Osteocyte (in vitro differentiated cells): ENCODE results near the gene AVPR2. TPM values are rescaled to one million over a fixed set of nuclear protein-coding genes. Genes with fewer than 3 reads are reported as not detected.

Experiments
- DNase-seq: peaks from one replicate; pipeline ENCODE4 v3.0.0; 2021; ENCODE audit warnings: mixed read lengths; ENCODE audit not compliant: unreplicated experiment; ENCODE audit errors: extremely low spot score
- H3K27ac Mint-ChIP-seq: one replicate; pipeline ENCODE4 v1.8.0; 2021; ENCODE audit warnings: mild to moderate bottlenecking, mixed read lengths; ENCODE audit not compliant: unreplicated experiment
- H3K27me3 Mint-ChIP-seq: one replicate; pipeline ENCODE4 v1.8.0; 2021; ENCODE audit warnings: mixed read lengths; ENCODE audit not compliant: unreplicated experiment
- H3K36me3 Mint-ChIP-seq: one replicate; pipeline ENCODE4 v1.8.0; 2021; ENCODE audit warnings: mixed read lengths; ENCODE audit not compliant: unreplicated experiment
- H3K4me1 Mint-ChIP-seq: one replicate; pipeline ENCODE4 v1.8.0; 2021; ENCODE audit warnings: mixed read lengths; ENCODE audit not compliant: unreplicated experiment
- H3K4me3 Mint-ChIP-seq: one replicate; pipeline ENCODE4 v1.8.0; 2021; ENCODE audit warnings: mild to moderate bottlenecking, moderate library complexity, mixed read lengths; ENCODE audit not compliant: unreplicated experiment
- H3K9me3 Mint-ChIP-seq: one replicate; pipeline ENCODE4 v1.8.0; 2021; ENCODE audit warnings: mixed read lengths; ENCODE audit not compliant: unreplicated experiment
- total RNA-seq: library from RNA; stranded (reverse); gene quantifications from 2 replicates; pipeline ENCODE4 v1.2.1, GENCODE V29; 2021
- TF ChIP-seq, protein P1 (sequence below): fragments of 200-600 bp; sonication (generic); IDR thresholded peaks from 2 replicates; pipeline ENCODE4 v1.5.0; 2021; ENCODE audit warnings: antibody characterized with exemption, mild to moderate bottlenecking, moderate library complexity

AVPR2 gene
- total RNA-seq, 1 donor from 2014 or later = not detected

DNA sequence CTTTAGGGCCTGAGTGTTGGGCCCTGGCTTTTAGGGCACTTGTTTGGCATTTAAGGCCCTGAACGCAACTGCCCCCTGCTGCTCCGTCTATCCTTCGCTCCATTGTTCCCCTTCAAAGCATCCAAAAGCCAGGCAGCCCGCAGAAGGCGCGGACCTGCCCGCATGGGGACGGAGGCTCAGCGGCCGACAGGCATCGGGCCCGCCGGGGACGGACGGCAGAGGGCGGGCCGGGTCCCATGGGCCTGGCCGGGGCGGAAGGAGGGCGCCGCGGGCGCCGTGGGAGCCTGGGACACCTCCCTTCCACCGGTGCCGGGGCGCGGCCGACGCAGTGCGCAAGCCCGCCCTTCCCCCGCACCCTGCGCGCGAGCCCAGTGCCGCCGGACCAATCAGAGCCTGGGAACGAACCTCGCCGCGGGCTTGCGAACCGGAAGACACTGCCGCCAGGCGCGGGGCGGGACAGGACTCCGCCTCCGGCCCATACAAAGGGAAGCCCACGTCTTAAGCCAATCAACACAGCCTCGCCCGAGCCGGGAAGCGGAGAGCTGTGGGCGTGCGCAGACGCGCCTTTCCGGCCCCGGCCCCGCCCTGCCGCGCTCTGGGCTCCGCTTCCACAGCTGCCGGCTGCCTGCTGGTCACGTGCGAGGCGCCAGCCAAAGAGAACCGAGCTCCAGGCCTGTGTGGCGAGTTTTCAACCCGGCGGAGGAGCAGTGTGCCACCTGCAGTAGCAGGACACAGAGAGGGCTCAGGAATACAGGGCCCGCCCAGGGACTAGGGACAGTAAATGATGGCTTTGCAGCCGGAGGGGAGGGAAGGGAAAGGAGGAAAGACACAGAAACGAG, 23.7 kb downstream of the AVPR2 start:
- DNase-seq = peak; percentile 98
- peaks cover 5% of the 10 kb centered on the region for H3K36me3 Mint-ChIP-seq

DNA sequence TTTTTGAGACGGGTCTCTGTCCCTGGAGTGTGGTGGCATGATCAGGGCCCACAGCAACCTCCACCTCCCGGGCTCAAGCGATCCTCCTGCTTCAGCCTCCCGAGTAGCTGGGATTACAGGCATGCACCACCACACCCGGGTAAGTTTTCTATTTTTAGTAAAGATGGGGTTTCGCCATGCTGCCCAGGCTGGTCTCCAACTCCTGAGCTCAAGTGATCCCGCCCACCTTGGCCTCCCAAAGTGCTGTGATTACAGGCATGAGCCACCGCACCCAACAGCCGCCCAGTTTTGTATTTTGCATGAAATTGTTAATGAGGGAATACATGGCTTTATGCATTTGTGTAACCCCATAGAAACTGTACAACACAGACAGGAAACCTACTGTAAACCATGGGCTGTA, 24.4 kb downstream of the AVPR2 start:
- no peak overlapping the region for H3K4me3 Mint-ChIP-seq
- H3K36me3 Mint-ChIP-seq = peaks cover 5% of the 10 kb centered on the region
- no peaks in the 10 kb centered on the region for H3K9me3 Mint-ChIP-seq
- no peak overlapping the region for H3K27ac Mint-ChIP-seq
- TF ChIP-seq, protein P1, sequence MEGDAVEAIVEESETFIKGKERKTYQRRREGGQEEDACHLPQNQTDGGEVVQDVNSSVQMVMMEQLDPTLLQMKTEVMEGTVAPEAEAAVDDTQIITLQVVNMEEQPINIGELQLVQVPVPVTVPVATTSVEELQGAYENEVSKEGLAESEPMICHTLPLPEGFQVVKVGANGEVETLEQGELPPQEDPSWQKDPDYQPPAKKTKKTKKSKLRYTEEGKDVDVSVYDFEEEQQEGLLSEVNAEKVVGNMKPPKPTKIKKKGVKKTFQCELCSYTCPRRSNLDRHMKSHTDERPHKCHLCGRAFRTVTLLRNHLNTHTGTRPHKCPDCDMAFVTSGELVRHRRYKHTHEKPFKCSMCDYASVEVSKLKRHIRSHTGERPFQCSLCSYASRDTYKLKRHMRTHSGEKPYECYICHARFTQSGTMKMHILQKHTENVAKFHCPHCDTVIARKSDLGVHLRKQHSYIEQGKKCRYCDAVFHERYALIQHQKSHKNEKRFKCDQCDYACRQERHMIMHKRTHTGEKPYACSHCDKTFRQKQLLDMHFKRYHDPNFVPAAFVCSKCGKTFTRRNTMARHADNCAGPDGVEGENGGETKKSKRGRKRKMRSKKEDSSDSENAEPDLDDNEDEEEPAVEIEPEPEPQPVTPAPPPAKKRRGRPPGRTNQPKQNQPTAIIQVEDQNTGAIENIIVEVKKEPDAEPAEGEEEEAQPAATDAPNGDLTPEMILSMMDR = no peak
- no peaks in the 10 kb centered on the region for H3K27me3 Mint-ChIP-seq
- no peak for DNase-seq
- H3K4me1 Mint-ChIP-seq = peaks cover 19% of the 10 kb centered on the region

More for the DNA sequence above, 23.7 kb downstream of the AVPR2 start:
- Mint-ChIP-seq H3K27ac (peak overlapping the region; percentile 95), H3K4me1 (peaks cover 16% of the 10 kb centered on the region), H3K27me3 (no peaks in the 10 kb centered on the region), H3K4me3 (peak overlapping the region; percentile 78), H3K9me3 (no peaks in the 10 kb centered on the region)
- TF ChIP-seq, protein P1 = no peak

DNA sequence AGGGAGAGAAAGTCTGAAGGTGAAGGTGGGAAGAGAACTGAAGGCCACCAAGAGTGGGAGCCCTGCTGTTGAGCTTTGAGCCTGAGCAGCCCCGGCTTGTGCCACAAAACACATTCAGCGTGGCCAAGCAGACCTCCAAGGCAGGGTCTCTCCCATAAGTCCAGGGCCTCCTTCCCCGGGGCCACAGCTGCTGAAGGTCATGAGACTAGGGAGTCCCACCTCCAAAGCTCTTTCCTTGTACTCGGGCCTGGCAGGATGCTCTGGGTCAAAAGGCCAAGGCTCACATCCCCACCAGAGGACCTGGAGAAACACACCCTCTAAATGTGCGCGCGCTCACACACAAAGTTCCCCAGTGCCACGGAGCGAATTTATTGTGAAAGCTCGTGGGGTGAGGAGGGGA, 25.1 kb downstream of the AVPR2 start:
- no peak for DNase-seq
- TF ChIP-seq, protein P1 = no peak
- Mint-ChIP-seq H3K36me3 (peaks cover 5% of the 10 kb centered on the region), H3K27me3 (no peaks in the 10 kb centered on the region), H3K4me3 (no peak overlapping the region), H3K4me1 (peaks cover 21% of the 10 kb centered on the region), H3K9me3 (no peaks in the 10 kb centered on the region), H3K27ac (no peak overlapping the region)

DNA sequence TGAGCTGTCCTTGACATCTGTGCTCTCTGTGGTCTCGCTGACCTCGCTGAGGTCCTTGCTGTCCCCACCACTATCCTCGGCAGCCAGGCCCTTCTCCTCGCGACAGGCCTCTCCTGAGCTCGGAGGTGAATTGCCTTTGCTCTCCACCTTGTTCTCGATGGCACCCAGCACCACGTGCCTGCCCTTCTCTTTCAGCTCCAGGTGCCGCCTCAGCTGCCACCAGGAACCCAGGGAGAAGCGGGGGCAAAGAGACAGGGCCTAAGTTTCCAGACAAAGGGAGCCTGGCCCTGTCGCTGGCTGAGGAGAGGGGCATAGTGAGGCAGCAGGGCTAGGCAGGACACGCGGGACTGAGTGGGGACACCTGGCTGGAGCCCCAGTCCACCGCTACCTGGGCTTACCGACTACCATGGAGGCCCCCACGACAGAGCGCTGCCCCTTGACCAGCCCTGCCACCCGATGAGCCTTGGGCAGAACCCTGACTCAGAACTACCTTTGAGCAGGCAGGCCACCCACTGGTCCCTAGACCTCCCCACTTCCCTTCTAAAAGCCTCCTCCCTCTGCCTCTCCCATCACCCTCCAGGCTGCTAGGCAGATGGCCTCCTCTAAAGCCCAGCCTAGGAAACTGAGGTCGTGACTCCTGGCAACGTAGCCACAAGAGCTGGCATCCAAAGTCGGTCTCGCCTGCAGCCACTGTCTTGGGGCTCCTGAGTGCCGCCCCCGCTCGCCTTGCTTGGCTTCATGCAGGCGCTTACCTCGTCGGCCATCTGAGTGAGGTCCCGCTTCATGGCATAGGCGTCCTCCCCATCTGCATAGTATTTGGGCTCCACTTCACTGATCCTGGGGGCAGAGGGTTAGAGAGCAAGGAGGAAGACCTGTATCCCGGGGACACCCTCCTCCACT, 25.8 kb downstream of the AVPR2 start:
- Mint-ChIP-seq H3K4me3 (no peak overlapping the region), H3K27ac (no peak overlapping the region), H3K4me1 (peaks cover 21% of the 10 kb centered on the region), H3K27me3 (no peaks in the 10 kb centered on the region), H3K36me3 (peaks cover 5% of the 10 kb centered on the region), H3K9me3 (no peaks in the 10 kb centered on the region)
- TF ChIP-seq, protein P1 = no peak
- DNase-seq = no peak

DNA sequence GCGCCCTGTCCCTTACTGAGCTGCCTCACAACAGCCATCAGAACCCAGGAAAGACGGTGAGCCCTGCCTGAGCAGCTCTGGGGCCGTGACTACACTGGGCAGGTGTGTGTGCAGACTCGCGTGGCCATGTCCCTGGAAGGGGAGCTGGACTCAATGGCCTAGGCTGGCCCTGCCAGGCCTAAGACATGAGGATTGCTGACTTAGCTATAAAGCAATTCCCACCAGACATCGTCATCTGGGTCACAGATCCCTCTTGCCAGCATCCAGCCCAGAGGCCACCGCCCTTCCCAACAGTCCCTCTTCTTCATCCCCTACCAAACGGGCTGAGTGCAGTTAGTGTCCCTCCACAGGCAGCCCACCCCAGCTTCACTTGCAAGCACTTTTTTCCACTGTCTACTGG, 26.7 kb downstream of the AVPR2 start:
- Mint-ChIP-seq H3K4me1 (peaks cover 21% of the 10 kb centered on the region), H3K27me3 (no peaks in the 10 kb centered on the region), H3K9me3 (no peaks in the 10 kb centered on the region), H3K4me3 (no peak overlapping the region), H3K36me3 (peaks cover 5% of the 10 kb centered on the region), H3K27ac (peak overlapping the region; percentile 25)
- TF ChIP-seq, protein P1 = no peak
- no peak for DNase-seq
